Measurements from ENCODE around the gene IFFO2. TPM values are rescaled to one million over a fixed set of nuclear protein-coding genes. Genes with fewer than 3 reads are reported as not detected.

IFFO2 gene
- polyA plus RNA-seq, 1 of the 3 experiments (the other 2 are of a cell fraction) = 10.5 TPM

DNA sequence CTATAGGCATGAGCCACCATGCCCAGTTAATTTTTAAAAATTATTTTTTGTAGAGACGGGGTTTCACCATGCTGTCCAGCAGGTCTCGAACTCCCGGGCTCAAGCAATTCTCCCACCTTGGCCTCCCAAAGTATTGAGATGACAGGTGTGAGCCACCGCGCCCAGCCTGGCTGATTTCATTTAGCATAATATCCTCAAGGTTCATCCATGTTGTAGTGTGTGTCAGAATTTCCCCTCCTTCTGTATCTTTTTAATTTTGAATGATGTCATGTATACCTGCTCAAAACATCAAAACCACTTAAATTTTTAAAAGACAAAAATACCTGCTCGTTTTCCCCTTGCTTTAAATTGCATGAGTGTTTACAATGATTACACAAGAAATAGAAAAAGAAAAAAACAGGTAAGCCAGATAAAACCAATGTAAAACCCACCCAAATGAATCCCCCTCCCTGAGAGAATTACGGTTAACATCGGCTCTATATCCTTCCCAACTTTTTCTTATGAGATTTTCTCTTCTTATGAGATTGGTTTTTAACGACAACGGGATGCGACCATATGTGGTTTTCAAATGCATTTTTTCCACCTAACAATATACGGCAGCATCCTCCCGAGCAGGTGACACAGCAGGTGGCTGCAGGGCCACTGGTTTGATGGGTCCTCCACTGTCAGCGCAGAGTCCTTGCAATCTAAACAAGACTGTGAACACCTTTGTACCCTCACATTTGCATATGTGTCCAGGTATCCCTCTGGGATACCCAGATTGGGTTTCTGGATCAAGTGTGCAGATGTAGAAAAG is 22.1 kb downstream of the IFFO2 start:
- 79% methylated on average over 14 of the region's 14 CpGs for WGBS (ENCODE audit: low lambda C conversion rate)
- Histone ChIP-seq H4K20me1 (ENCODE audit: insufficient read depth) (no peaks in the 10 kb centered on the region), H3K36me3 (replicated peaks in 1 of 2; ENCODE audit: control insufficient read depth in 1 of 2, insufficient read depth in 2 of 2, low read length in 1 of 2) (no peaks in the 10 kb centered on the region), H3K4me1 (ENCODE audit: control insufficient read depth in 1 of 2, insufficient read depth in 2 of 2, low read depth in 1 of 2, low read length in 1 of 2) (peaks cover 10 to 12% of the 10 kb centered on the region in 2 experiments; a peak in 2 of 4 replicates), H3K9ac (no peak overlapping the region), H3F3A (replicated peaks; ENCODE audit: insufficient read depth) (no peaks in the 10 kb centered on the region), H3K27ac (ENCODE audit: low read depth in 2 of 2, low read length in 1 of 2) (no peak overlapping the region), H3K27me3 (ENCODE audit: insufficient read depth) (no peaks in the 10 kb centered on the region), H3K79me2 (ENCODE audit: insufficient read depth) (peaks cover 70% of the 10 kb centered on the region), H3K4me3 (ENCODE audit: low read depth in 2 of 2, low read length in 1 of 2) (no peak overlapping the region), H2AFZ (ENCODE audit: low read depth) (no peak overlapping the region), H3K9me2 (no peaks in the 10 kb centered on the region), H3K4me2 (no peak overlapping the region), H3K9me3 (no peaks in the 10 kb centered on the region)
- ChIA-PET CTCF (interaction anchor here (3.5 kb wide), 1 partner anchor 21 kb away, joined by 12 read pairs; no protein-coding TSS in a partner anchor), POLR2A (no interaction called here)
- TF ChIP-seq, protein P1, sequence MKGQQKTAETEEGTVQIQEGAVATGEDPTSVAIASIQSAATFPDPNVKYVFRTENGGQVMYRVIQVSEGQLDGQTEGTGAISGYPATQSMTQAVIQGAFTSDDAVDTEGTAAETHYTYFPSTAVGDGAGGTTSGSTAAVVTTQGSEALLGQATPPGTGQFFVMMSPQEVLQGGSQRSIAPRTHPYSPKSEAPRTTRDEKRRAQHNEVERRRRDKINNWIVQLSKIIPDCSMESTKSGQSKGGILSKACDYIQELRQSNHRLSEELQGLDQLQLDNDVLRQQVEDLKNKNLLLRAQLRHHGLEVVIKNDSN (IDR thresholded peaks at IDR 0.05; ENCODE audit: borderline replicate concordance, low read depth) = no peak
- TF ChIP-seq MEF2A (IDR thresholded peaks at IDR 0.05; ENCODE audit: borderline replicate concordance, low read depth) (no peak), RFX5 (IDR thresholded peaks at IDR 0.05; ENCODE audit: low read length) (no peak), CTCF (IDR thresholded peaks at IDR 0.05) (no peak), SIN3A (IDR thresholded peaks at IDR 0.05; ENCODE audit: borderline replicate concordance, low read depth, low read length) (no peak), NFIC (IDR thresholded peaks at IDR 0.05; ENCODE audit: borderline replicate concordance) (no peak), ELF1 (IDR thresholded peaks at IDR 0.05) (no peak), MAX (IDR thresholded peaks at IDR 0.05; ENCODE audit: low read depth) (no peak)
- no peak for DNase-seq

- H3K27ac ChIP-seq (ENCODE audit: low read depth in 2 of 2, low read length in 1 of 2) = no peak overlapping the region
- CTCF ChIA-PET = interaction anchor here (0.8 to 1.6 kb wide), 2 partner anchors 9 to 135 kb away, joined by 3 to 4 read pairs; no protein-coding TSS in a partner anchor
- H3K4me3 ChIP-seq (ENCODE audit: low read depth in 2 of 2, low read length in 1 of 2) = no peak overlapping the region
- H3K9me2 ChIP-seq = no peaks in the 10 kb centered on the region
- no peaks in the 10 kb centered on the region for H3K36me3 ChIP-seq (replicated peaks in 1 of 2; ENCODE audit: control insufficient read depth in 1 of 2, insufficient read depth in 2 of 2, low read length in 1 of 2)
- POLR2A ChIA-PET = no interaction called here
- no peak for DNase-seq
- H3K79me2 ChIP-seq (ENCODE audit: insufficient read depth) = peaks cover 72% of the 10 kb centered on the region
- H3K27me3 ChIP-seq (ENCODE audit: insufficient read depth) = no peaks in the 10 kb centered on the region
- H3F3A ChIP-seq (replicated peaks; ENCODE audit: insufficient read depth) = no peaks in the 10 kb centered on the region
- WGBS (ENCODE audit: low lambda C conversion rate) = 82% methylated on average over 7 of the region's 7 CpGs
- no peaks in the 10 kb centered on the region for H4K20me1 ChIP-seq (ENCODE audit: insufficient read depth)
- H2AFZ ChIP-seq (ENCODE audit: low read depth) = no peak overlapping the region
- peaks cover 6 to 7% of the 10 kb centered on the region in 2 experiments; a peak in 2 of 4 replicates for H3K4me1 ChIP-seq (ENCODE audit: control insufficient read depth in 1 of 2, insufficient read depth in 2 of 2, low read depth in 1 of 2, low read length in 1 of 2)
- TF ChIP-seq POLR2AphosphoS5 (IDR thresholded peaks at IDR 0.05; ENCODE audit: low read depth, low read length) (no peak), ELF1 (IDR thresholded peaks at IDR 0.05) (no peak), TEAD4 (IDR thresholded peaks at IDR 0.05; ENCODE audit: borderline replicate concordance, insufficient read depth) (no peak), ZBTB33 (IDR thresholded peaks at IDR 0.05; ENCODE audit: borderline replicate concordance, low read depth) (no peak), FOXJ3 (CRISPR knock-in tag; IDR thresholded peaks at IDR 0.05) (no peak), YY1 (IDR thresholded peaks at IDR 0.05; ENCODE audit: low read depth) (no peak), RXRA (IDR thresholded peaks at IDR 0.05; ENCODE audit: borderline replicate concordance, low read depth) (no peak)
- TF ChIP-seq, protein P2, sequence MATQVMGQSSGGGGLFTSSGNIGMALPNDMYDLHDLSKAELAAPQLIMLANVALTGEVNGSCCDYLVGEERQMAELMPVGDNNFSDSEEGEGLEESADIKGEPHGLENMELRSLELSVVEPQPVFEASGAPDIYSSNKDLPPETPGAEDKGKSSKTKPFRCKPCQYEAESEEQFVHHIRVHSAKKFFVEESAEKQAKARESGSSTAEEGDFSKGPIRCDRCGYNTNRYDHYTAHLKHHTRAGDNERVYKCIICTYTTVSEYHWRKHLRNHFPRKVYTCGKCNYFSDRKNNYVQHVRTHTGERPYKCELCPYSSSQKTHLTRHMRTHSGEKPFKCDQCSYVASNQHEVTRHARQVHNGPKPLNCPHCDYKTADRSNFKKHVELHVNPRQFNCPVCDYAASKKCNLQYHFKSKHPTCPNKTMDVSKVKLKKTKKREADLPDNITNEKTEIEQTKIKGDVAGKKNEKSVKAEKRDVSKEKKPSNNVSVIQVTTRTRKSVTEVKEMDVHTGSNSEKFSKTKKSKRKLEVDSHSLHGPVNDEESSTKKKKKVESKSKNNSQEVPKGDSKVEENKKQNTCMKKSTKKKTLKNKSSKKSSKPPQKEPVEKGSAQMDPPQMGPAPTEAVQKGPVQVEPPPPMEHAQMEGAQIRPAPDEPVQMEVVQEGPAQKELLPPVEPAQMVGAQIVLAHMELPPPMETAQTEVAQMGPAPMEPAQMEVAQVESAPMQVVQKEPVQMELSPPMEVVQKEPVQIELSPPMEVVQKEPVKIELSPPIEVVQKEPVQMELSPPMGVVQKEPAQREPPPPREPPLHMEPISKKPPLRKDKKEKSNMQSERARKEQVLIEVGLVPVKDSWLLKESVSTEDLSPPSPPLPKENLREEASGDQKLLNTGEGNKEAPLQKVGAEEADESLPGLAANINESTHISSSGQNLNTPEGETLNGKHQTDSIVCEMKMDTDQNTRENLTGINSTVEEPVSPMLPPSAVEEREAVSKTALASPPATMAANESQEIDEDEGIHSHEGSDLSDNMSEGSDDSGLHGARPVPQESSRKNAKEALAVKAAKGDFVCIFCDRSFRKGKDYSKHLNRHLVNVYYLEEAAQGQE (IDR thresholded peaks at IDR 0.05; ENCODE audit: low read depth, low read length) = no peak
- H3K9ac ChIP-seq = no peak overlapping the region
- H3K4me2 ChIP-seq = no peak overlapping the region
- H3K9me3 ChIP-seq = no peaks in the 10 kb centered on the region
Measured at GRCh38 chr1:18932879-18933278, 23.6 kb downstream of the IFFO2 start.

All from SK-N-SH (cell line).